ENCODE measurements around the gene CAPN10.

DNA sequence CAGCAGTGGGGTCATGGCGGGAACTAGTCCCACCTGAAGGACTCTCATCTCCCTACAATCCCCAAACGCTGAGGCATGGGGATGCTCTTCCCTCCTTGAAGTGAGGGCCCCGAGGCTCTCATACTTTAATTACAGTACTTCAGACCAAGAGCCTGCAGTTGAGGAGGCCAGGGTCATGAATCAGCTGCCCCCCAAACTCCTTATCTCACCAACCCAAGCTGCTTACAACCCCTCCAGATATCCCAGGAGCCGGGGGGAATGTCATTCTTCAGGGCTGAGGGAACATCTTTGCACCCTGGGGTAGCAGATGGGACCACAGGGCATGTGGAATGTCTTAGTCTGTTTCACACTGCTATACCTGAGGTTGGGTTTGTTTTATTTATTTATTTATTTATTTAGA is 2.8 kb upstream of the CAPN10 start:
- TF ChIP-seq, protein P1, sequence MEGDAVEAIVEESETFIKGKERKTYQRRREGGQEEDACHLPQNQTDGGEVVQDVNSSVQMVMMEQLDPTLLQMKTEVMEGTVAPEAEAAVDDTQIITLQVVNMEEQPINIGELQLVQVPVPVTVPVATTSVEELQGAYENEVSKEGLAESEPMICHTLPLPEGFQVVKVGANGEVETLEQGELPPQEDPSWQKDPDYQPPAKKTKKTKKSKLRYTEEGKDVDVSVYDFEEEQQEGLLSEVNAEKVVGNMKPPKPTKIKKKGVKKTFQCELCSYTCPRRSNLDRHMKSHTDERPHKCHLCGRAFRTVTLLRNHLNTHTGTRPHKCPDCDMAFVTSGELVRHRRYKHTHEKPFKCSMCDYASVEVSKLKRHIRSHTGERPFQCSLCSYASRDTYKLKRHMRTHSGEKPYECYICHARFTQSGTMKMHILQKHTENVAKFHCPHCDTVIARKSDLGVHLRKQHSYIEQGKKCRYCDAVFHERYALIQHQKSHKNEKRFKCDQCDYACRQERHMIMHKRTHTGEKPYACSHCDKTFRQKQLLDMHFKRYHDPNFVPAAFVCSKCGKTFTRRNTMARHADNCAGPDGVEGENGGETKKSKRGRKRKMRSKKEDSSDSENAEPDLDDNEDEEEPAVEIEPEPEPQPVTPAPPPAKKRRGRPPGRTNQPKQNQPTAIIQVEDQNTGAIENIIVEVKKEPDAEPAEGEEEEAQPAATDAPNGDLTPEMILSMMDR (optimal IDR thresholded peaks at IDR 0.05 in 1 of 3, IDR thresholded peaks at IDR 0.05 in 1 of 3, conservative IDR thresholded peaks at IDR 0.05 in 1 of 3; ENCODE audit: extremely low read depth in 1 of 3, insufficient read depth in 2 of 3, low read length in 3 of 3) = no peak
- no peak for TF ChIP-seq EZH2 (IDR thresholded peaks at IDR 0.05; ENCODE audit: low read length)

Measured in keratinocyte (primary cell).